ENCODE data around the gene FSCN2.

DNA sequence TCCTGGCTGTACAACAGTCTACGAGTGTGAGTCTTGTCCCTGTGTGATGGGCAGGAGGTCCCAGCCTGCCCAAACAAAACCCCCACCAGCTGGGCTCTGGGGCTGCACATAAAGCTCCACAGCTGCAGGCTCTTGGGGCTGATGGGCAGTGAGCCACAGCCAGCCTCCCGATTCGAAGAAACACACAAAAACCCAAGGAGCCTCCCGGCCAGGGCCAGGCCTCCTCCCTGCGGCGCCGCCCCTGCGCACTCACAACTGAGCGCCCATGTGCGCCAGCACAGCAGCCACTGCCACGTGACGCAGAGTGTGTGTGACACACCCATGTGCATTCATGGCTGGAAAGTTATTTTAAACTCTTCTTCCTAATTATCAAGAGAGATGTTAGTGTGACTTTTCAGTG lies 54.6 kb downstream of the FSCN2 start:
- TF ChIP-seq, protein P1, sequence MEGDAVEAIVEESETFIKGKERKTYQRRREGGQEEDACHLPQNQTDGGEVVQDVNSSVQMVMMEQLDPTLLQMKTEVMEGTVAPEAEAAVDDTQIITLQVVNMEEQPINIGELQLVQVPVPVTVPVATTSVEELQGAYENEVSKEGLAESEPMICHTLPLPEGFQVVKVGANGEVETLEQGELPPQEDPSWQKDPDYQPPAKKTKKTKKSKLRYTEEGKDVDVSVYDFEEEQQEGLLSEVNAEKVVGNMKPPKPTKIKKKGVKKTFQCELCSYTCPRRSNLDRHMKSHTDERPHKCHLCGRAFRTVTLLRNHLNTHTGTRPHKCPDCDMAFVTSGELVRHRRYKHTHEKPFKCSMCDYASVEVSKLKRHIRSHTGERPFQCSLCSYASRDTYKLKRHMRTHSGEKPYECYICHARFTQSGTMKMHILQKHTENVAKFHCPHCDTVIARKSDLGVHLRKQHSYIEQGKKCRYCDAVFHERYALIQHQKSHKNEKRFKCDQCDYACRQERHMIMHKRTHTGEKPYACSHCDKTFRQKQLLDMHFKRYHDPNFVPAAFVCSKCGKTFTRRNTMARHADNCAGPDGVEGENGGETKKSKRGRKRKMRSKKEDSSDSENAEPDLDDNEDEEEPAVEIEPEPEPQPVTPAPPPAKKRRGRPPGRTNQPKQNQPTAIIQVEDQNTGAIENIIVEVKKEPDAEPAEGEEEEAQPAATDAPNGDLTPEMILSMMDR (IDR thresholded peaks at IDR 0.05), result no peak
- TF ChIP-seq POLR2A (IDR thresholded peaks at IDR 0.05), result no peak
